SU-DHL-6 (cell line): ENCODE results near the gene PTGIS.

Source experiments
- H2AFZ ChIP-seq: fragments of 200-600 bp; sonication (generic); 2 replicates; pipeline ENCODE4 v1.6.1; 2014; ENCODE audit warnings: low read depth, mild to moderate bottlenecking, moderate library complexity, mixed read lengths, antibody characterized with exemption, low read length; ENCODE audit not compliant: severe bottlenecking
- H3F3A ChIP-seq: fragments of 200-600 bp; shearing (Covaris generic); 2 replicates; pipeline ENCODE4 v1.6.0; 2016; ENCODE audit warnings: antibody characterized with exemption, mild to moderate bottlenecking; ENCODE audit not compliant: insufficient read depth
- H3K27ac ChIP-seq: fragments of 200-600 bp; sonication (generic); 2 replicates; pipeline ENCODE4 v1.5.1; 2016; ENCODE audit warnings: low read depth, mild to moderate bottlenecking, low read length, moderate library complexity, mixed read lengths
- H3K27me3 ChIP-seq: fragments of 200-600 bp; sonication (generic), shearing (Covaris generic); 2 replicates; pipeline ENCODE4 v1.6.0; 2014; ENCODE audit warnings: mild to moderate bottlenecking, low read length
- H3K36me3 ChIP-seq: fragments of 200-600 bp; sonication (generic); 2 replicates; pipeline ENCODE4 v1.6.1; 2014; ENCODE audit warnings: mild to moderate bottlenecking, low read length, mixed read lengths
- H3K4me2 ChIP-seq: fragments of 300-600, 200-600 bp; shearing (Covaris generic), sonication (generic); 2 replicates; pipeline ENCODE4 v1.6.0; 2014; ENCODE audit warnings: low read length, low read depth, mild to moderate bottlenecking; ENCODE audit not compliant: poor library complexity, severe bottlenecking
- H3K4me3 ChIP-seq: fragments of 200-600 bp; sonication (generic); 2 replicates; pipeline ENCODE4 v1.5.1; 2014; ENCODE audit warnings: antibody characterized with exemption, low read length, mild to moderate bottlenecking, mixed read lengths; ENCODE audit not compliant: insufficient read depth, poor library complexity, severe bottlenecking
- H3K79me2 ChIP-seq: fragments of 200-600 bp; sonication (generic); 2 replicates; pipeline ENCODE4 v1.6.1; 2014; ENCODE audit warnings: mild to moderate bottlenecking, low read length, moderate library complexity; ENCODE audit not compliant: insufficient read depth
- H3K9ac ChIP-seq: fragments of 200-600 bp; sonication (generic); 2 replicates; pipeline ENCODE4 v1.7.0; 2014; ENCODE audit warnings: mild to moderate bottlenecking, low read length
- H3K9me2 ChIP-seq: fragments of 200-600 bp; sonication (generic); replicated peaks from 2 replicates; pipeline ENCODE4 v1.6.1; 2014; ENCODE audit warnings: low read length; ENCODE audit not compliant: insufficient read depth
- H3K9me3 ChIP-seq: fragments of 200-600 bp; sonication (generic); 2 replicates; pipeline ENCODE4 v1.6.1; 2014; ENCODE audit warnings: low read length, mixed read lengths; ENCODE audit not compliant: insufficient read depth
- H4K20me1 ChIP-seq: fragments of 200-600 bp; sonication (generic); 2 replicates; pipeline ENCODE4 v1.6.1; 2014; ENCODE audit warnings: low read depth, mild to moderate bottlenecking, antibody characterized with exemption, low read length, moderate library complexity, mixed read lengths
- CTCF ChIP-seq: fragments of 200-600 bp; sonication (generic); IDR thresholded peaks from one replicate; pipeline ENCODE4 v1.5.1; 2017; ENCODE audit warnings: antibody characterized with exemption, mild to moderate bottlenecking, low read length, moderate library complexity; ENCODE audit not compliant: insufficient read depth, poor library complexity, severe bottlenecking
- EZH2phosphoT487 ChIP-seq: fragments of 200-600 bp; sonication (generic), shearing (Covaris generic); conservative IDR thresholded peaks from 2 replicates; pipeline ENCODE4 v1.6.1; 2018; ENCODE audit warnings: mild to moderate bottlenecking, antibody characterized with exemption, low read length, moderate library complexity, mixed read lengths

Gene PTGIS

GRCh38 chr20:49559411-49560081, 8.4 kb downstream of the PTGIS start:
- no peaks in the 10 kb centered on the region for H3K79me2 ChIP-seq
- no peaks in the 10 kb centered on the region for H3F3A ChIP-seq
- H3K9ac ChIP-seq = no peak overlapping the region
- TF ChIP-seq EZH2phosphoT487 (no peak), CTCF (no peak)
- H4K20me1 ChIP-seq = no peaks in the 10 kb centered on the region
- peaks cover 6% of the 10 kb centered on the region; the same call in 1 of the 2 replicates for H3K9me3 ChIP-seq
- no peaks in the 10 kb centered on the region for H3K9me2 ChIP-seq
- no peaks in the 10 kb centered on the region for H3K27me3 ChIP-seq
- H3K4me3 ChIP-seq = no peak overlapping the region
- no peak overlapping the region for H3K27ac ChIP-seq
- no peak overlapping the region for H2AFZ ChIP-seq
- H3K4me2 ChIP-seq = no peak overlapping the region
- H3K36me3 ChIP-seq = no peaks in the 10 kb centered on the region

GRCh38 chr20:49558826-49559225, 9.1 kb downstream of the PTGIS start:
- Histone ChIP-seq H3K27ac (no peak overlapping the region), H3K4me3 (no peak overlapping the region), H2AFZ (no peak overlapping the region), H3K4me2 (no peak overlapping the region), H3K36me3 (no peaks in the 10 kb centered on the region), H3K9me3 (peaks cover 6% of the 10 kb centered on the region; the same call in 1 of the 2 replicates), H3K9ac (no peak overlapping the region), H4K20me1 (no peaks in the 10 kb centered on the region), H3F3A (no peaks in the 10 kb centered on the region), H3K27me3 (no peaks in the 10 kb centered on the region), H3K79me2 (no peaks in the 10 kb centered on the region), H3K9me2 (no peaks in the 10 kb centered on the region)
- TF ChIP-seq EZH2phosphoT487 = no peak
- no peak for TF ChIP-seq CTCF

- no peak overlapping the region for H3K4me3 ChIP-seq
- H3K27ac ChIP-seq = no peak overlapping the region
- no peaks in the 10 kb centered on the region for H3K36me3 ChIP-seq
- no peaks in the 10 kb centered on the region for H3K27me3 ChIP-seq
- H3F3A ChIP-seq = no peaks in the 10 kb centered on the region
- H3K9me3 ChIP-seq = peaks cover 6% of the 10 kb centered on the region; the same call in 1 of the 2 replicates
- no peaks in the 10 kb centered on the region for H3K79me2 ChIP-seq
- no peaks in the 10 kb centered on the region for H3K9me2 ChIP-seq
- H4K20me1 ChIP-seq = no peaks in the 10 kb centered on the region
- H3K4me2 ChIP-seq = no peak overlapping the region
- H2AFZ ChIP-seq = no peak overlapping the region
- no peak overlapping the region for H3K9ac ChIP-seq
- TF ChIP-seq CTCF = no peak
- no peak for TF ChIP-seq EZH2phosphoT487
Observed at GRCh38 chr20:49557449-49557848, 10.5 kb downstream of the PTGIS start.
